ENCODE results near the gene SLC35E4.

Gene SLC35E4

DNA sequence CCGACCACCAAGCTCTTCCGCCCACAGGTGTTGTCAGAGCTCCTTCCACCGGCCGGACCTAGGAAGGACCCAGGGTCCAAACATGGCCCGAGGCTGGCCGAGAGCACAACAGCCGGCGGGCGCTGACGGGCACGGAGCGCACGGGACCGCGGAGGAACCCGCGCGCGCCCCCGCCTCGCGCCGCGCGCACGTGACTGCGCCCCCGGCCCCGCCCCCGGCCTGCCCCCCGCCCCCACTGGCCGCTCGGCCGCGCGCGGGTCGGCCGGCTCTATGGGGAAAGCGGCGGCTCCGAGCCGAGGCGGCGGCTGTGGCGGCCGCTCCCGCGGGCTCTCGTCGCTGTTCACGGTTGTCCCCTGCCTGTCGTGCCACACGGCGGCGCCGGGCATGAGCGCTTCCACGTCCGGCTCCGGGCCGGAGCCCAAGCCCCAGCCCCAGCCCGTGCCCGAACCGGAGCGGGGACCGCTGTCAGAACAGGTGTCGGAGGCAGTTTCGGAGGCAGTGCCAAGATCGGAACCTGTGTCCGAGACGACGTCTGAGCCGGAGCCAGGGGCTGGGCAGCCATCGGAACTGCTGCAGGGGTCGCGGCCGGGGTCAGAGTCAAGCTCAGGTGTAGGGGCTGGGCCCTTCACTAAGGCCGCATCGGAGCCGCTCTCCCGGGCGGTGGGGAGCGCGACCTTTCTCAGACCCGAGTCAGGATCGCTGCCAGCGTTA, 59.2 kb downstream of the SLC35E4 start, which contains the start of gene OSBP2:
OSBP2 (plus strand) TSS at position 235 of the 711 bp plus-strand sequence; CDS start at position 271, 36 bp downstream.
- Histone ChIP-seq H3K27ac (ENCODE audit: insufficient read depth in 1 of 2, low read depth in 1 of 2, low read length in 2 of 2, poor library complexity in 1 of 2, severe bottlenecking in 2 of 2) (no peak within 1 kb of the TSS), H3K27me3 (replicated peaks in 2 of 5; ENCODE audit: control insufficient read depth in 4 of 5, insufficient read depth in 5 of 5, low read length in 4 of 5) (peaks cover 0 to 5% (median 0%) of the 10 kb centered on the region in 5 experiments), H3K9me3 (ENCODE audit: control extremely low read depth in 1 of 5, control insufficient read depth in 4 of 5, insufficient read depth in 2 of 5, low read depth in 1 of 5, low read length in 4 of 5) (no peaks in the 10 kb centered on the region), H3K4me1 (ENCODE audit: control extremely low read depth in 1 of 4, control insufficient read depth in 4 of 4, insufficient read depth in 4 of 4, low read length in 3 of 4) (peaks cover 0 to 19% (median 9%) of the 10 kb centered on the region in 4 experiments), H3K4me3 (ENCODE audit: control insufficient read depth in 1 of 7, extremely low read depth in 1 of 7, insufficient read depth in 4 of 7, low read depth in 2 of 7, low read length in 6 of 7) (peak within 1 kb of the TSS; percentile 58 to 87 (median 71)), H3K36me3 (ENCODE audit: control insufficient read depth in 4 of 4, insufficient read depth in 4 of 4, low read length in 3 of 4) (no peaks in the 10 kb centered on the region)
- peak; percentile 36 to 54 (median 48) for DNase-seq
- CTCF ChIA-PET, result interaction anchor here (0.8 to 1.1 kb wide), 4 partner anchors 9 to 60 kb away, joined by 3 read pairs; no protein-coding TSS in a partner anchor
- 3% methylated on average over 61 of the region's 88 CpGs for WGBS (ENCODE audit: insufficient coverage)
- POLR2A ChIA-PET, result interaction anchor here (0.7 kb wide), 1 partner anchor 60 kb away, joined by 3 read pairs; no protein-coding TSS in a partner anchor

DNA sequence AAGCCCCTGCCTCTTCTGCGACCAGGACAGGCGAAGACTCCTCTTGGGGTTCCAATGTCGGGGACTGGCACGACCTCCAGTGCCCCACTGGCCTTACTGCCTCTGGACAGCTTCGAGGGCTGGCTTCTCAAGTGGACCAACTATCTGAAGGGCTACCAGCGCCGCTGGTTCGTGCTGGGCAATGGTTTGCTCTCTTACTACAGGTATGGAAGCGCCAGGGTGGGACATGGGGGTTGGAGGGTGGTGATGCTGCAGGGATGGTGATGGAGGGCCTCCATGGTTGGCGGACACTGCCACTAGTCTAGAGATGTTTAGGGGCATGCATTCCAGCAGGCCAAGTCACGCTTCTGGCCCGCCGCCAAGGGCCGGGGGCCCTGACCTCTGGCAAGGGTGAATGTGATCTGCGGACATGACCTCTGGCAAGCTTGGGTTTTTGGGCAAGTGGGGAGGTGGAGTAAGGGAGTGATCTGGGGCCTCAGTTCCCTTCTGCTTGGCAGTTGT, 59.8 kb downstream of the SLC35E4 start:
- Histone ChIP-seq H3K36me3 (ENCODE audit: control insufficient read depth in 4 of 4, insufficient read depth in 4 of 4, low read length in 3 of 4) (no peaks in the 10 kb centered on the region), H3K27me3 (replicated peaks in 2 of 5; ENCODE audit: control insufficient read depth in 4 of 5, insufficient read depth in 5 of 5, low read length in 4 of 5) (peaks cover 0 to 5% (median 0%) of the 10 kb centered on the region in 5 experiments), H3K9me3 (ENCODE audit: control extremely low read depth in 1 of 5, control insufficient read depth in 4 of 5, insufficient read depth in 2 of 5, low read depth in 1 of 5, low read length in 4 of 5) (no peaks in the 10 kb centered on the region), H3K4me3 (ENCODE audit: control insufficient read depth in 1 of 7, extremely low read depth in 1 of 7, insufficient read depth in 4 of 7, low read depth in 2 of 7, low read length in 6 of 7) (peak overlapping the region; percentile 40 to 87 (median 64)), H3K4me1 (ENCODE audit: control extremely low read depth in 1 of 4, control insufficient read depth in 4 of 4, insufficient read depth in 4 of 4, low read length in 3 of 4) (peaks cover 0 to 19% (median 9%) of the 10 kb centered on the region in 4 experiments), H3K27ac (ENCODE audit: insufficient read depth in 1 of 2, low read depth in 1 of 2, low read length in 2 of 2, poor library complexity in 1 of 2, severe bottlenecking in 2 of 2) (no peak overlapping the region)
- 72% methylated on average over 8 of the region's 15 CpGs for WGBS (ENCODE audit: insufficient coverage)
- POLR2A ChIA-PET, result no interaction called here
- no peak for DNase-seq
- CTCF ChIA-PET, result interaction anchor here (0.8 to 1.2 kb wide), 3 partner anchors 8 to 61 kb away, joined by 3 read pairs; no protein-coding TSS in a partner anchor

DNA sequence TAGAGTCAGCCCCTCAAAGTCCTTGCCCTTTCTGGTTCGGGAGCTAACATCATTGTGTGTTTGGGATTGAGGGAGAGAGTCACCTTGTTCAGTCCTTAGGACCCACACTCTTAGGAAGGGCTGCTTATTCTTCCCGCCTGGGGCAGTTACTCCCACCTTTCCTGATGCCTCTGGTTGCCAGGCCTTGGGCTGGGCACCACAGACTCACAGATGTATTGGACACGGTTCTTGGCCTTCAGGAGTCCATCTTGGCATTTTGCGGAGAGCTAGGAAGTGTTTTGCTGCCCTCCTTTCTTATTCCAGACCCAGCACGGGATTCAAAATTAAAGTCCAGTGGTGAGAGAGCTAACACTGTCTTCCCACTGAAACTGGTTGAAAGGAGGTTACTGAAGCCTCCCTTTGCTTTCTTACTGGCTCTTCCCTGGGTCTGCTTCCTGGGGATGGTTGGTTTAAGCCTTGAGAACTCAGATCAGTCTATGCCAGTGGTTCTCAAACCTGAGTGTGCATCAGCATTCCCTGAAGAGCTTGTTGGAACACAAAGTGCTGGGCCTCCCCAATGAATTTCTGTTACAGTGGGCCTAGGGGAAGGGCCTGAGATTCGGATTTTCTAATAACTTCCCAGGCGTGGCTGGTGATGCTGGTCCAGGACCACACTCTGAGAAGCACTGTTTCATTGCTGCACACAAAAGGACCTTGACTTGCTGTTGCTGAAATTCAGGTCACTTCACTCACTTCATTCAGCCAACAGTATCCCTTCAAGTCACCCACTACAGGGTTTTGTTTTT, 60.5 kb downstream of the SLC35E4 start:
- DNase-seq, result no peak
- no peak overlapping the region for H3K4me3 ChIP-seq (ENCODE audit: control insufficient read depth in 1 of 7, extremely low read depth in 1 of 7, insufficient read depth in 4 of 7, low read depth in 2 of 7, low read length in 6 of 7)
- POLR2A ChIA-PET, result no interaction called here
- peaks cover 0 to 19% (median 9%) of the 10 kb centered on the region in 4 experiments for H3K4me1 ChIP-seq (ENCODE audit: control extremely low read depth in 1 of 4, control insufficient read depth in 4 of 4, insufficient read depth in 4 of 4, low read length in 3 of 4)
- H3K36me3 ChIP-seq (ENCODE audit: control insufficient read depth in 4 of 4, insufficient read depth in 4 of 4, low read length in 3 of 4), result no peaks in the 10 kb centered on the region
- 96% methylated on average over 7 of the region's 7 CpGs for WGBS (ENCODE audit: insufficient coverage)
- H3K27me3 ChIP-seq (replicated peaks in 2 of 5; ENCODE audit: control insufficient read depth in 4 of 5, insufficient read depth in 5 of 5, low read length in 4 of 5), result peaks cover 0 to 5% (median 0%) of the 10 kb centered on the region in 5 experiments
- CTCF ChIA-PET, result interaction anchor here (0.8 to 1.2 kb wide), 3 partner anchors 8 to 61 kb away, joined by 3 read pairs; no protein-coding TSS in a partner anchor
- H3K9me3 ChIP-seq (ENCODE audit: control extremely low read depth in 1 of 5, control insufficient read depth in 4 of 5, insufficient read depth in 2 of 5, low read depth in 1 of 5, low read length in 4 of 5), result no peaks in the 10 kb centered on the region
- no peak overlapping the region for H3K27ac ChIP-seq (ENCODE audit: insufficient read depth in 1 of 2, low read depth in 1 of 2, low read length in 2 of 2, poor library complexity in 1 of 2, severe bottlenecking in 2 of 2)

Data from common myeloid progenitor, CD34-positive (primary cell).